Measurements from ENCODE around the gene FGF12.
"Not testable (repeated sequence)": the region's sequence is repeated elsewhere in the genome, so short reads cannot be mapped to it uniquely, and the experiment has no call there.

Gene FGF12

GRCh38 chr3:192727032-192727847, at the start of gene FGF12:
Gene FGF12 (minus strand): TSS chr3:192727541.
- no peak for DNase-seq (ENCODE audit: low read depth)

GRCh38 chr3:192774341-192774740, 47.0 kb upstream of the FGF12 start:
- DNase-seq (ENCODE audit: low read depth) = not testable (repeated sequence)

GRCh38 chr3:192772240-192772894, 45.0 kb upstream of the FGF12 start:
- DNase-seq (ENCODE audit: low read depth) = no peak

- DNase-seq (ENCODE audit: low read depth) = no peak
Observed at GRCh38 chr3:192758654-192759053, 31.3 kb upstream of the FGF12 start.

- no peak for DNase-seq (ENCODE audit: low read depth)
Observed at GRCh38 chr3:192751148-192751547, 23.8 kb upstream of the FGF12 start.

GRCh38 chr3:192750201-192750600, 22.9 kb upstream of the FGF12 start:
- DNase-seq (ENCODE audit: low read depth) = no peak

- no peak for DNase-seq (ENCODE audit: low read depth)
Observed at GRCh38 chr3:192747746-192748145, 20.4 kb upstream of the FGF12 start.

GRCh38 chr3:192747145-192747544, 19.8 kb upstream of the FGF12 start:
- no peak for DNase-seq (ENCODE audit: low read depth)

GRCh38 chr3:192745150-192745549, 17.8 kb upstream of the FGF12 start:
- DNase-seq (ENCODE audit: low read depth) = no peak

- not testable (repeated sequence) for DNase-seq (ENCODE audit: low read depth)
Observed at GRCh38 chr3:192744604-192745003, 17.3 kb upstream of the FGF12 start.

- no peak for DNase-seq (ENCODE audit: low read depth)
Observed at GRCh38 chr3:192737506-192737905, 10.2 kb upstream of the FGF12 start.

- DNase-seq (ENCODE audit: low read depth) = no peak
Observed at GRCh38 chr3:192731233-192731632, 3.9 kb upstream of the FGF12 start.

- no peak for DNase-seq (ENCODE audit: low read depth)
Observed at GRCh38 chr3:192726385-192726784, 956 bp downstream of the FGF12 start.

- no peak for DNase-seq (ENCODE audit: low read depth)
Observed at GRCh38 chr3:192719964-192720363, 7.4 kb downstream of the FGF12 start.

- no peak for DNase-seq (ENCODE audit: low read depth)
Observed at GRCh38 chr3:192718156-192718555, 9.2 kb downstream of the FGF12 start.

- DNase-seq (ENCODE audit: low read depth) = no peak
Observed at GRCh38 chr3:192715126-192715525, 12.2 kb downstream of the FGF12 start.

GRCh38 chr3:192711126-192711525, 16.2 kb downstream of the FGF12 start:
- DNase-seq (ENCODE audit: low read depth) = not testable (repeated sequence)

GRCh38 chr3:192710366-192710765, 17.0 kb downstream of the FGF12 start:
- DNase-seq (ENCODE audit: low read depth) = no peak

- DNase-seq (ENCODE audit: low read depth) = no peak
Observed at GRCh38 chr3:192706272-192706671, 21.1 kb downstream of the FGF12 start.

GRCh38 chr3:192700885-192701284, 26.5 kb downstream of the FGF12 start:
- no peak for DNase-seq (ENCODE audit: low read depth)

GRCh38 chr3:192696943-192697587, 30.3 kb downstream of the FGF12 start:
- DNase-seq (ENCODE audit: low read depth) = no peak

GRCh38 chr3:192687488-192688152, 39.7 kb downstream of the FGF12 start:
- DNase-seq (ENCODE audit: low read depth) = no peak

Measured in stimulated activated CD8-positive, alpha-beta memory T cell treated with anti-CD3 and anti-CD28 coated beads, Interleukin-4, amount 100 ng/mL, for 24 hours (primary cell).